ENCODE measurements around the gene TDP1. TPM values are rescaled to one million over a fixed set of nuclear protein-coding genes. Genes with fewer than 3 reads are reported as not detected.
A peak's percentile ranks its signal among the peaks of the same experiment; 100 is the strongest.

The TDP1 gene
- polyA plus RNA-seq, 6 donors from 2014 or later = 22.0 to 37.1 (median 32.3) TPM

DNA sequence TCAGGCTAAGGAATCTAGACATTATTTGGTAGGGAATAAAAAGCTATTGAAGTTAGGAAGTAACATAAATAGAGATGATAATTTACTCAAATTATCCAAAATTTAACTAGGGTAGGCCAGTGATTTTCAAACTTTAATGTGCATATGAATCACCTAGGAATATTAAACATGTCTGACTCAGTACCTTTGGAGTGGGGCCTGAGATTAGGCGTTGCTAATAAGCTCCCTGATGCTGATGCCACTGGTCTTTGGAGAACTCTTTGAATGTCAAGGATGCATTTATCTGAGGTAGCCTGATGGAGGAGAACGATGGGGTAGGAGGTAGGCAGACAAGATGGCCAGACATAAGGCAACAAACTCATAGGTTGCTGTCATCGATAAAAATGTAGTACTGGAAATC, 34.4 kb upstream of the TDP1 start:
- no peaks in the 10 kb centered on the region for H3K9me3 Mint-ChIP-seq
- H3K4me1 Mint-ChIP-seq = no peaks in the 10 kb centered on the region
- H3K27me3 Mint-ChIP-seq = no peaks in the 10 kb centered on the region
- ATAC-seq (ENCODE audit: low read depth in 2 of 2) = no peak
- no peak for DNase-seq
- H3K36me3 Mint-ChIP-seq = no peaks in the 10 kb centered on the region
- no peak overlapping the region for H3K27ac Mint-ChIP-seq
- H3K4me3 Mint-ChIP-seq = no peak overlapping the region

DNA sequence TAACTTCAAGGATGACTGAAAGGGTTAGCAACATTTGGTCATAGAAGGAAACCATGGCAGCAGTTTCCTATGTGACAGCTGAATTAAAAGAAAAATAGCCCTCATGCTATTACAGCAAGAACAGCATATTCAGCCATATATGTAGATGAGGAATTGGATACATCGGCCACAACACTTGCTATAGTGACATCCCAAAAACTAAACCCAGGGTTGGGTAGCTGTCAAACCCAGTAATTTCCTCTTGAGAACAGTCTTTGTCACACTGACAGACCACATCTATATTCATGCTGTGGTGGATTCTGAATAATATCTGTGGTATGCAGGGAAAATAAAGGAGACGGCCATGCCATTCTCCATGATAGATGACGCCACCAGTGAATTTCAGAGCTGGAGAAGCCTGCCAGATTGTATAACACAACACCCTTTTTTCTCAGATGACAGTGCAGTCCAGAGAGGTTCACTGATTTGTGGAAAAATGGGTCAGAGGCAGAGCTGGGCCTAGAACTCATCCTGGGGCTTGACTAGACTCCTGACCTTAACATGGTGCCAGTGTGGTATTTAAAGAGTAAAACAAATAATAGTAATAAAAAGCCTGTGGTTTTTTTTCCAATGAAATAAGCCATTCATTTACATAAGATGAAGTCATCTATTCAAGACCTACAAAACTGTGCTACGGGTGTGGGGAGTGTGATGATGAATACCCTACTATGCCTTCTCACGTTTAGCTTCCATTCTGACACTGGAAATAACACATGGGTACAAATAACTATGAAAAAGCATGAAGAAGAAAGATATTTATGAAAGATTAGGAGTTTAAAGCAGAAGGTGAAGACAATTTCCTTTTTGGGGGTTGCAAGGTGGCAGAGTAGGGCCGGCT, 33.5 kb upstream of the TDP1 start:
- Mint-ChIP-seq H3K9me3 (no peaks in the 10 kb centered on the region), H3K27ac (peak overlapping the region in 1 of 6 donors; percentile 26), H3K4me3 (no peak overlapping the region), H3K36me3 (no peaks in the 10 kb centered on the region), H3K27me3 (no peaks in the 10 kb centered on the region), H3K4me1 (no peaks in the 10 kb centered on the region)
- ATAC-seq (ENCODE audit: low read depth in 2 of 2) = no peak
- DNase-seq = no peak

DNA sequence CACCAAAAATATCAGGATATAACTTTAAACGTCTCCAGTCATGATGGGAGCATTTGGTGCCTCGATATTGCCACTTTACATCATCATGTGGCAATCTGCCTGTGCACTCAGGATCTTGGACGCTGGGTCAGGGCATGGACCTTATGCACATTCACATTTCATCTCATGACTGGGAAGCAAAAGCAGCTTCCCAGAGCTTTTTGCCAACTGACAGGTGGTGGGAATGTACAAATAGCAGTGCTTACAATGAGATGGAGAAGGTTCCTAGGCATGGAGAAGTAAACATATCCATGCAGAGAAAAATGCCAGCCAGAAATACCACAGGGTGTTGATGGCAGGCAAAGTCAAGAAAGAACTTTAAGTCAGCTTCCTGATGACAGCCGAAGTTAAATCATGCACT, 31.5 kb upstream of the TDP1 start:
- no peaks in the 10 kb centered on the region for H3K9me3 Mint-ChIP-seq
- DNase-seq (no peak), ATAC-seq (ENCODE audit: low read depth in 2 of 2) (no peak)
- no peak overlapping the region for H3K4me3 Mint-ChIP-seq
- H3K4me1 Mint-ChIP-seq = no peaks in the 10 kb centered on the region
- H3K27me3 Mint-ChIP-seq = no peaks in the 10 kb centered on the region
- no peaks in the 10 kb centered on the region for H3K36me3 Mint-ChIP-seq
- H3K27ac Mint-ChIP-seq = no peak overlapping the region

DNA sequence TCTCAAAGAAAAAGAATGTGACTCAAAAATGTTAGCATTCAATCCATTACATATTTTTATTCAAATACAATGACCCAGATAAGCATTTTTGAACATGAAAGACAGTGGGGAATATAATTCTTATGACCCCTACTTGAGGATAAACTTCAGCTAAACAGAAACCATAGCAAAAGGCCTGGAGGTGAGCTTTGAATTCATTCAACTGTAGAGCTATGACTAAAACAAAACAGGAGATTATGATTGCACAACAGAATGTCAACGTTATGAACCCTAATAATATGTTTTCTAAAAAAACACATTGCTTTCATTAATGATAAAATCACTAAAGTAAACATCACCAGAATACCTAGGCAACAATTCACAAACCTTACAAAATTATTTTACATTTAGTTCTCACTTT, 29.0 kb upstream of the TDP1 start:
- Mint-ChIP-seq H3K27ac (no peak overlapping the region), H3K27me3 (no peaks in the 10 kb centered on the region), H3K36me3 (peaks cover 14 to 16% of the 10 kb centered on the region in 2 donors), H3K4me1 (no peaks in the 10 kb centered on the region), H3K9me3 (no peaks in the 10 kb centered on the region), H3K4me3 (no peak overlapping the region)
- no peak for ATAC-seq (ENCODE audit: low read depth in 2 of 2)
- DNase-seq = no peak

DNA sequence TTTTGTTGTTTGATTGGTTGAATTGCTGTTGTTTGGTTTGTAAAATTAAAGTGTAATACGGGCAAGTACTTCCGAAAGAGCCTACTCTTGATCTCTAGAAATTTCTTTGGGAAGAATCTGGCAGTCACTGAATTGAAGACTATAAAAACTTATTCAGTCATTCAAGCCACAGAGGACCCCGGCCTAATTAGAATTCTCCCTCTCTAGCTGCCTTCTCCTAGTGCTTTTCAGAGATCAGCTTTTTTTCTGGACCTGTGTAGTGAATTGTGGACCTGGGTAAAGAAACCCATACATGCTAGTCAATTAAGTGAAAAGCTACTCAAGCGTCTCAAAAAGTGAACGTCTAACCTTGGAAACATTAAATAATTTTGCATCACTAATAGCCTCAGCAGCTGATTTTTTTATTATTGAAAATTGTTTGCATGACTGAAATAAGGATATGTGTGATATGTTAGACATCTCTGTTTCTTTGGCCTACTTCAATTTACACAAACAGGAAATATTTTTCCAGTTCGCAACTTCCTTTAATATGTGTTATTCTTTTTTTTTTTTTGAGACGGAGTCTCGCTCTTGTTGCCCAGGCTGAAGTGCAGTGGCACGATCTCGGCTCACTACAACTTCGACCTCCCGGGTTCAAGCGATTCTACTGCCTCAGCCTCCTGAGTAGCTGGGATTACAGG, 28.4 kb upstream of the TDP1 start:
- Mint-ChIP-seq H3K4me1 (no peaks in the 10 kb centered on the region), H3K36me3 (peaks cover 14 to 17% of the 10 kb centered on the region in 2 donors), H3K27ac (no peak overlapping the region), H3K27me3 (no peaks in the 10 kb centered on the region), H3K9me3 (no peaks in the 10 kb centered on the region), H3K4me3 (no peak overlapping the region)
- ATAC-seq (ENCODE audit: low read depth in 2 of 2) (no peak), DNase-seq (no peak)

DNA sequence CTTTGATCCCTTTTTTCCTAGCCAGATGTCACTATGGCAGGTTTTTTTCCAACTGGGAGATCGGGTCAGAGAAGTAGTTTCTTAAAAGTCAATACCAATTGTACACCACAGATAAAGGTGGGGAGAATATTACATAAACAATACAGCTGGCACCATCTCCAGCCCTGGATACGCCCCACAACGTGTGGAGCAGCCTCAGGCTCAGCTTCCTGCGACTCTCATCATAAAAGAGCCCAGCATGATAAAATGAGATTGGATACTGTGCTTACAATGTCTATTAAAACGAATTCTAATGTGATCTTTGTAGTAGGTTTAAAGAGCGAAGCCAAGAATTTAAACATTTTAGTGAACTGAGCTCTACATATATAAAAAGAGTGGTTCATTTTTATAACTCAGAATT, 22.7 kb upstream of the TDP1 start:
- Mint-ChIP-seq H3K9me3 (no peaks in the 10 kb centered on the region), H3K4me3 (no peak overlapping the region), H3K36me3 (peaks cover 22 to 25% of the 10 kb centered on the region in 2 donors), H3K4me1 (no peaks in the 10 kb centered on the region), H3K27ac (no peak overlapping the region), H3K27me3 (no peaks in the 10 kb centered on the region)
- ATAC-seq (ENCODE audit: low read depth in 2 of 2) (no peak), DNase-seq (no peak)

DNA sequence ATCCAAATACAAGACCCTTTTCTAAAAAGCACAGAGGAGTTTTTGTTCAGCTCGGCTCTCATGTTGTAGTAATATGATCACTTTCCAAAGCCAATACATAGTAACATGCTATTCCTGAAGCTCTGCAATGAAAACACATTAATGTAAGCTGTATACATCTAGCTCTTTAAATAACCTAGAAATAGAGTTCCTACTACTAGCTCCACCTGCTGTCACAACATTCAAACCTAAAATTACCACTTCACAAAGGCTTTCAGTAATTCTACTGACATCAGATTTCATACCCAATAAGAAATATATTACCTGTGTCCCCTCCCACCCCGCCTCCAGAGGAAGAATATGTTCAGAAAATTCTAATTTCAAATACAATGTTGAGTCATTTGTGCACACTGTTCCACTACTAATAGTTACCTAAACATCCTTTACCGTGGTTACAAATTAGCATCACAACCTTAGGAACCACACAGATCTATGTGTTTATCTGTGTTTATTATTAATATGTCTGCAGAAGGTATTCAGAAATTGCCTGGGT, 19.0 kb upstream of the TDP1 start:
- DNase-seq (no peak), ATAC-seq (ENCODE audit: low read depth in 2 of 2) (no peak)
- peaks cover 0 to 5% (median 0%) of the 10 kb centered on the region in 3 donors for H3K4me1 Mint-ChIP-seq
- no peak overlapping the region for H3K4me3 Mint-ChIP-seq
- no peaks in the 10 kb centered on the region for H3K27me3 Mint-ChIP-seq
- H3K9me3 Mint-ChIP-seq = no peaks in the 10 kb centered on the region
- no peak overlapping the region for H3K27ac Mint-ChIP-seq
- H3K36me3 Mint-ChIP-seq = peaks cover 6 to 10% of the 10 kb centered on the region in 2 donors

DNA sequence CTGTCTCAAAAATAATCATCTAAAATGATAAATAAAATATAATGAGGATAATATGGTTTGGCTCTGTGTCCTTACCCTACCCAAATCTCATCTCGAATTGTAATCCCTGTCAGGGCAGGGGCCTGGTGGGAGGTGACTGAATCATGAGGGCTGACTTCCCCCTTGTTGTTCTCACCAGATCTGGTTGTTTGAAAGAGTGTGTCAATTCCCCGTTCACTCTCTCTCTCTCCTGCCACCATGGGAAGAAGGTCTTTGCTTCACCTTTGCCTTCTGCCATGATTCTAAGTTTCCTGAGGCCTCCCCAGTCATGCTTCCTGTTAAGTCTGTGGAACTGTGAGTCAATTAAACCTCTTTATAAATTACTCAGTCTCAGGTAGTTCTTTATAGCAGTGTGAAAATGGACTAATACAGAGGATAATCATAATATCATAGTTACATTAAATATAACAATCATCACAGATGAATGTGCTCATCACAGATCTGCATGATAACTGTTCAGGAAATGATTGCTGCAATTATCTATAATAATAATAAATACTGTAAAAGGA, 13.8 kb upstream of the TDP1 start:
- no peak overlapping the region for H3K4me3 Mint-ChIP-seq
- no peaks in the 10 kb centered on the region for H3K36me3 Mint-ChIP-seq
- H3K27me3 Mint-ChIP-seq = no peaks in the 10 kb centered on the region
- DNase-seq (no peak), ATAC-seq (ENCODE audit: low read depth in 2 of 2) (no peak)
- peaks cover 0 to 5% (median 0%) of the 10 kb centered on the region in 3 donors for H3K4me1 Mint-ChIP-seq
- H3K27ac Mint-ChIP-seq = no peak overlapping the region
- H3K9me3 Mint-ChIP-seq = no peaks in the 10 kb centered on the region

DNA sequence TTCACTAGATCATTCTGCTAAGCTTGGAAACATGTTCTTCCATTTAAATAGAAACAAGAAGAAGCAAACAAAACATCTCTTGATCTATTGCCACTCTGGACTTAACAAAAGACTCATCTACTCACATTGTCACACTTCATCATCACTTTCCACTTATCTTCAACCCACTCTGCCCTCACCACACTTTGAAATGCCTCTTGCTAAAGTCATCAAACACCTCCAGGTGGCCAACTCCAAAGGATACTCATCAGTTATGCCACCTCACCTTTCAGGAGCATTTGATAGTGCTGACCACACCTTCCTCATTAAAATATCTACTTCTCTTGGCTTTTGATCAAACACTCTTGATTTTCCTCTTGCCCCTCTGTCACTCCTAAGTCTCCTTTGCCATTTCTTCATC, 8.4 kb upstream of the TDP1 start:
- DNase-seq = no peak
- Mint-ChIP-seq H3K9me3 (peaks cover 0 to 5% (median 0%) of the 10 kb centered on the region in 7 donors), H3K36me3 (peaks cover 9 to 21% of the 10 kb centered on the region in 2 donors), H3K4me3 (no peak overlapping the region), H3K4me1 (no peaks in the 10 kb centered on the region), H3K27ac (no peak overlapping the region), H3K27me3 (no peaks in the 10 kb centered on the region)
- no peak for ATAC-seq (ENCODE audit: low read depth in 2 of 2)

DNA sequence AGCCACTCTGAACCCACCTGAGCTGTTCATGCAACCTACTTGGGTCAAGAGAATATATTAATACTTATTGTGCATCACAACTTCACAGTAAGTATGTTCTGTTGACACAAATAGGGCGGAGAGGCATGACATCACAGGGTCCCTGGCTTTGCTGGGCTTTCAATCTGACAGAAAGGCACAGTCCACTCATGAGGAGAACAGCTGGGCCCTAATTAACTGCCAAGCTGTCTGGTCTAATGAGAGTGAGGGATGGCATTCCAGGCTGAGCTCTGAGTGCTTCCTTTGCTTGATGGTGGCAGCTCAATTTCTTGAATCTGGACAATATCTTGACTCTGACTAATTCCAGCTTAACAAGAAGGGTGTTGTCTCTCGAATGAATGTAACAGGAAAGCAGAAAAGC, 3.2 kb upstream of the TDP1 start:
- no peak for ATAC-seq (ENCODE audit: low read depth in 2 of 2)
- Mint-ChIP-seq H3K36me3 (peaks cover 9 to 21% of the 10 kb centered on the region in 2 donors), H3K4me1 (peaks cover 29 to 41% (median 36%) of the 10 kb centered on the region in 3 donors), H3K4me3 (peak overlapping the region in 3 of 8 donors; percentile 35 to 94 (median 90)), H3K27ac (no peak overlapping the region), H3K27me3 (no peaks in the 10 kb centered on the region), H3K9me3 (peaks cover 0 to 5% (median 0%) of the 10 kb centered on the region in 7 donors)
- no peak for DNase-seq

DNA sequence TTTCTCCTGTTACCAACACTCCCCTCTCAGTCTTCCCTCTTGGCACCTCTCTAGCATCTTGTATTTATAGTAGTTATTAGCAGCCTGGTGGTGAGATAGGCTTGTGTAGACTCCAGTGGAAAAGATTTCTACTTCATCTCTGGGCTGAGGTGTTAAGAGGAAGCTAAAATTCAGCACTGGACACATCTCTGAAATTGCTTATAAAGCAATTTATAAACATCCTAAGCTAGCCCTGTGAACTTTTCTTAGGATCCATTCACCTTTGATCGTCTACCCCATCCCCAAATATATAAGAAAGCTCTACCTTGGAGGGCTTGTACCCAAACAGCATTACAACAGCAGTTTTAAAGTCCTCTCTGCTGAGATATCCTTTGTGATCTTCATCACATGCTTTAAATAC, 2.1 kb upstream of the TDP1 start:
- Mint-ChIP-seq H3K27ac (peak overlapping the region in 1 of 6 donors; percentile 97), H3K4me3 (peak overlapping the region; percentile 90 to 99 (median 98)), H3K27me3 (no peaks in the 10 kb centered on the region), H3K9me3 (peaks cover 0 to 3% (median under 1%) of the 10 kb centered on the region in 7 donors), H3K36me3 (peaks cover 4 to 15% of the 10 kb centered on the region in 2 donors), H3K4me1 (peaks cover 32 to 45% (median 45%) of the 10 kb centered on the region in 3 donors)
- ATAC-seq (ENCODE audit: low read depth in 2 of 2) (no peak), DNase-seq (no peak)

DNA sequence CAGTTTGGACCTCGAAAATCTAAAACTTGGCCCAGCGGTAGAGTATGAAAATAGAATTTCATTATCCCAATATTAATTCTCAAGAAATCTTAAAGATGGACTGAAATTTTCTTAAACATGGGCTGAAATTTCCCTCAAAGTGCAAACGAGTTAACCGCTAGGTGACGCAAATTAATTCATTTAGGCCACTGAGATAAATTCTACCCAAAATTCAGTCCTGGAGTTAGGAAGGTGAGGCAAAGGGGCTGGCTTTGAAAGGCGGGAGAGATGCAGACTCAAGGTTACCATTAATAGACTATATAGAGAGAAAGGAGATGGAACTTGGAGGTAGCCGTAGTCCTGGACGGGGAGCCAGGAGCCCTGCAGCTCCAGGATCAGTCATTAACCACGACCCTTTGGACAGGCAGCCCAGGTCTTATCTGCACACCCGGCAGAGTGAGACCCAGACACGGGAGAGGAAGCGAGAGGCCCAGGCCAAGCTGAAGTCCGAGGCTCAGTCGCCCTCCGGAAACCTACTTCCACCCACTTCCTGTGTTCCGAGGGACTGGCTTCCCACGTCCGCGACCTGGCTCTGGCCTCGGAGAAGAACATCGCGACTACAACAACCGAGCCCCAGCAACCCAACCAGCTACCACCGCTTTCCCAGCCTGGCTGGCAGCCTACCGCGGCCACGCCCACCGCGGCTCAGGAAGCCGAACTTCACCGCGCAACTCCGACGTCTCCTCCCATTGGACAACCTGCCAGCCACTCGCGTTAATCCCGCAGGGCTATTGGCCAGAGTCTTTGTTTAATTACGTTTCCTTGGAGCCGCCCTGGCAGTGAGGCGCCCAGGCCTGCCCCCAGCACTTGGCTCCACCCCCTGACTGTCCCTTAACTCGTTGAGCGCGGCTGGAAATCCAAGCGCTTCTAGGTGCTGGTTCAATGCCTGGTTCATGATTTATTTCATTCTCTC, 1.4 kb upstream of the TDP1 start, which contains the start of gene EFCAB11:
EFCAB11 (minus strand) TSS at position 661 of the 952 bp plus-strand sequence; CDS start at position 591, 70 bp downstream.
- peak; percentile 72 to 74 for ATAC-seq (ENCODE audit: low read depth in 2 of 2)
- peak within 1 kb of the TSS; percentile 85 to 100 (median 96) for H3K27ac Mint-ChIP-seq
- peaks cover 0 to 11% of the 10 kb centered on the region in 2 donors for H3K36me3 Mint-ChIP-seq
- peak; percentile 97 for DNase-seq
- H3K9me3 Mint-ChIP-seq = peaks cover 0 to 3% (median 0%) of the 10 kb centered on the region in 7 donors
- H3K27me3 Mint-ChIP-seq = no peaks in the 10 kb centered on the region
- H3K4me3 Mint-ChIP-seq = peak within 1 kb of the TSS; percentile 90 to 99 (median 98)
- H3K4me1 Mint-ChIP-seq = peaks cover 32 to 47% (median 45%) of the 10 kb centered on the region in 3 donors

Data from naive B cell (primary cell).